Caco-2 (cell line): ENCODE measurements around the gene RASGRP1. TPM values are rescaled to one million over a fixed set of nuclear protein-coding genes. Genes with fewer than 3 reads are reported as not detected.

Experiments used
- BruUV-seq: library from RNA; stranded (reverse); fragments of 400-500 nt; replicated peaks from 2 replicates; lab custom pipeline; 2021; lab: Mats Ljungman, UMichigan
- CTCF ChIA-PET: fragments of 300-600 bp; sonication (Branson Sonifier 250); formaldehyde crosslinking; loops from one replicate; lab custom pipeline; 2022; ENCODE audit warnings: antibody characterized with exemption; lab: Charles Lee
- POLR2A ChIA-PET: fragments of 300-600 bp; sonication (Branson Sonifier 250); formaldehyde crosslinking; loops from one replicate; lab custom pipeline; 2022; ENCODE audit warnings: antibody characterized with exemption; lab: Charles Lee
- DNase-seq, 2 experiments: peaks; one replicate each; pipeline versions ENCODE4 v3.0.0 to v3.0.0-alpha.2; 2020 to 2022
- H3K27me3 ChIP-seq: replicated peaks from 2 replicates; pipeline ENCODE4 v1.6.0; 2011; ENCODE audit warnings: low read length; ENCODE audit not compliant: control insufficient read depth, insufficient read depth
- H3K36me3 ChIP-seq: 2 replicates; pipeline ENCODE4 v1.5.1; 2011; ENCODE audit warnings: low read length; ENCODE audit not compliant: control insufficient read depth, insufficient read depth
- H3K4me1 ChIP-seq: fragments of 250-450 bp; sonication (Bioruptor Pico); 2 replicates; pipeline ENCODE4 v1.5.1; 2020; ENCODE audit warnings: mild to moderate bottlenecking
- H3K4me3 ChIP-seq: 2 replicates; pipeline ENCODE4 v1.5.1; 2011; ENCODE audit warnings: low read depth, mild to moderate bottlenecking, control low read depth, low read length
- H3K9me3 ChIP-seq: fragments of 250-450 bp; sonication (Bioruptor Pico); 2 replicates; pipeline ENCODE4 v1.5.1; 2020; ENCODE audit warnings: mild to moderate bottlenecking, moderate library complexity
- H3K27ac Mint-ChIP-seq: one replicate; pipeline ENCODE4 v1.8.0; 2022; ENCODE audit warnings: mixed read lengths; ENCODE audit not compliant: unreplicated experiment
- H3K27me3 Mint-ChIP-seq: one replicate; pipeline ENCODE4 v1.8.0; 2022; ENCODE audit warnings: mixed read lengths; ENCODE audit not compliant: insufficient read depth, unreplicated experiment
- H3K36me3 Mint-ChIP-seq: one replicate; pipeline ENCODE4 v1.8.0; 2022; ENCODE audit warnings: mild to moderate bottlenecking, mixed read lengths; ENCODE audit not compliant: insufficient read depth, unreplicated experiment
- H3K4me1 Mint-ChIP-seq: one replicate; pipeline ENCODE4 v1.8.0; 2022; ENCODE audit warnings: low read depth, mixed read lengths; ENCODE audit not compliant: unreplicated experiment
- H3K4me3 Mint-ChIP-seq: one replicate; pipeline ENCODE4 v1.8.0; 2022; ENCODE audit warnings: mild to moderate bottlenecking, moderate library complexity, mixed read lengths; ENCODE audit not compliant: unreplicated experiment
- H3K9me3 Mint-ChIP-seq: one replicate; pipeline ENCODE4 v1.8.0; 2022; ENCODE audit warnings: mixed read lengths; ENCODE audit not compliant: unreplicated experiment
- CTCF ChIP-seq, 2 experiments: fragments of 200-600 bp in 1 of 2; IDR thresholded peaks; 1 replicate in 1 of 2; 2 replicates in 1 of 2; pipeline versions ENCODE4 v1.5.1 to v1.8.0; 2011 to 2022; ENCODE audit warnings: antibody characterized with exemption in 1 of 2, control low read depth in 1 of 2, inconsistent platforms in 1 of 2, low read depth in 1 of 2, low read length in 1 of 2, mild to moderate bottlenecking in 1 of 2, moderate library complexity in 1 of 2; ENCODE audit not compliant: insufficient read depth in 1 of 2, severe bottlenecking in 1 of 2, unreplicated experiment in 1 of 2
- intact Hi-C: fragments of 100-400 bp; cut with micrococcal nuclease; formaldehyde crosslinking; loops from one replicate; pipeline ENCODE4 v1.10.0; 2022; ENCODE audit not compliant: unreplicated experiment
- total RNA-seq: library from RNA; stranded (reverse); gene quantifications from 2 replicates; pipeline ENCODE4 v1.2.3, GENCODE V29; 2022

The RASGRP1 gene
- total RNA-seq, 1 experiment from 2014 or later = 7.3 TPM

GRCh38 chr15:38608682-38609081, 44.1 kb upstream of the RASGRP1 start:
- DNase-seq = no peak
- no TSS peak for BruUV-seq

GRCh38 chr15:38605744-38606143, 41.1 kb upstream of the RASGRP1 start:
- CTCF ChIA-PET = no interaction called here

More at GRCh38 chr15:38608682-38609081, 44.1 kb upstream of the RASGRP1 start:
- Mint-ChIP-seq H3K4me3 (no peak overlapping the region), H3K9me3 (peaks cover 7% of the 10 kb centered on the region), H3K4me1 (peaks cover 25% of the 10 kb centered on the region), H3K27ac (no peak overlapping the region), H3K36me3 (no peaks in the 10 kb centered on the region), H3K27me3 (no peaks in the 10 kb centered on the region)
- TF ChIP-seq CTCF (IDR thresholded peaks at IDR 0.05; ENCODE audit: insufficient read depth in 1 of 2, low read depth in 1 of 2, low read length in 1 of 2, severe bottlenecking in 1 of 2, unreplicated experiment in 1 of 2) = no peak
- CTCF ChIA-PET = no interaction called here
- no peak overlapping the region for H3K4me3 ChIP-seq
- no peaks in the 10 kb centered on the region for H3K27me3 ChIP-seq
- POLR2A ChIA-PET = no interaction called here
- intact Hi-C loops = no loop called here
- H3K4me1 ChIP-seq = peaks cover 25% of the 10 kb centered on the region
- H3K36me3 ChIP-seq = no peaks in the 10 kb centered on the region
- H3K9me3 ChIP-seq = no peaks in the 10 kb centered on the region

GRCh38 chr15:38603672-38604071, 39.1 kb upstream of the RASGRP1 start:
- peaks cover 17% of the 10 kb centered on the region for H3K4me1 Mint-ChIP-seq
- no peaks in the 10 kb centered on the region for H3K27me3 Mint-ChIP-seq
- no TSS peak for BruUV-seq
- no peaks in the 10 kb centered on the region for H3K36me3 Mint-ChIP-seq
- ChIA-PET CTCF (no interaction called here), POLR2A (no interaction called here)
- Histone ChIP-seq H3K27me3 (no peaks in the 10 kb centered on the region), H3K36me3 (no peaks in the 10 kb centered on the region), H3K9me3 (no peaks in the 10 kb centered on the region), H3K4me3 (no peak overlapping the region), H3K4me1 (peaks cover 25% of the 10 kb centered on the region)
- intact Hi-C loops = no loop called here
- H3K27ac Mint-ChIP-seq = no peak overlapping the region
- no peak for TF ChIP-seq CTCF (IDR thresholded peaks at IDR 0.05; ENCODE audit: insufficient read depth in 1 of 2, low read depth in 1 of 2, low read length in 1 of 2, severe bottlenecking in 1 of 2, unreplicated experiment in 1 of 2)
- no peaks in the 10 kb centered on the region for H3K9me3 Mint-ChIP-seq
- H3K4me3 Mint-ChIP-seq = no peak overlapping the region
- no peak for DNase-seq

More at GRCh38 chr15:38605744-38606143, 41.1 kb upstream of the RASGRP1 start:
- BruUV-seq = no TSS peak
- peaks cover 25% of the 10 kb centered on the region for H3K4me1 Mint-ChIP-seq
- no peaks in the 10 kb centered on the region for H3K9me3 Mint-ChIP-seq
- intact Hi-C loops = no loop called here
- Histone ChIP-seq H3K36me3 (no peaks in the 10 kb centered on the region), H3K27me3 (no peaks in the 10 kb centered on the region), H3K4me1 (peaks cover 39% of the 10 kb centered on the region), H3K4me3 (no peak overlapping the region), H3K9me3 (no peaks in the 10 kb centered on the region)
- no peaks in the 10 kb centered on the region for H3K27me3 Mint-ChIP-seq
- POLR2A ChIA-PET = no interaction called here
- no peak overlapping the region for H3K27ac Mint-ChIP-seq
- no peak for DNase-seq
- no peak for TF ChIP-seq CTCF (IDR thresholded peaks at IDR 0.05; ENCODE audit: insufficient read depth in 1 of 2, low read depth in 1 of 2, low read length in 1 of 2, severe bottlenecking in 1 of 2, unreplicated experiment in 1 of 2)
- no peak overlapping the region for H3K4me3 Mint-ChIP-seq
- H3K36me3 Mint-ChIP-seq = no peaks in the 10 kb centered on the region
